NT2/D1 (cell line): ENCODE measurements around the gene DSC1.

Experiments used
- SUZ12 ChIP-seq: IDR thresholded peaks from 2 replicates; pipeline ENCODE4 v1.6.1; 2011; ENCODE audit not compliant: insufficient read length, insufficient read depth; ENCODE audit errors: extremely low read depth
- YY1 ChIP-seq: IDR thresholded peaks from 2 replicates; pipeline ENCODE4 v1.6.1; 2011; ENCODE audit not compliant: insufficient read length, insufficient read depth
- ZNF274 ChIP-seq: IDR thresholded peaks from 2 replicates; pipeline ENCODE4 v1.6.1; 2011; ENCODE audit warnings: mild to moderate bottlenecking, low read depth, low read length

GRCh38 chr18:31170335-31170734 lies 7.7 kb upstream of the DSC1 start:
- TF ChIP-seq YY1 (no peak), SUZ12 (no peak), ZNF274 (no peak)
